Measurements from ENCODE around the gene PTMA. TPM values are rescaled to one million over a fixed set of nuclear protein-coding genes. Genes with fewer than 3 reads are reported as not detected.
"Not testable (repeated sequence)": the region's sequence is repeated elsewhere in the genome, so short reads cannot be mapped to it uniquely, and the experiment has no call there.

Gene PTMA
- total RNA-seq, 1 donor from 2014 or later, result 256 TPM

GRCh38 chr2:231712451-231713021 lies 4.2 kb downstream of the PTMA start:
- intact Hi-C loops (cut with DNase I), result loop anchor here (10.0 kb wide), 1 partner anchor 198 kb away; no protein-coding TSS in a partner anchor
- not testable (repeated sequence) for DNase-seq (ENCODE audit: low spot score)

GRCh38 chr2:231713406-231713729 lies 5.0 kb downstream of the PTMA start:
- DNase-seq (ENCODE audit: low spot score), result not testable (repeated sequence)
- intact Hi-C loops (cut with DNase I), result loop anchor here (10.0 kb wide), 1 partner anchor 199 kb away; no protein-coding TSS in a partner anchor

- intact Hi-C loops (cut with DNase I), result loop anchor here (10.0 kb wide), 1 partner anchor 199 kb away; no protein-coding TSS in a partner anchor
- DNase-seq (ENCODE audit: low spot score), result peak; percentile 92
These were observed 5.7 kb downstream of the PTMA start for GRCh38 chr2:231713730-231714638.

GRCh38 chr2:231714639-231715498 lies 6.5 kb downstream of the PTMA start:
- peak; percentile 81 for DNase-seq (ENCODE audit: low spot score)
- intact Hi-C loops (cut with DNase I), result loop anchor here (1.0 to 10.0 kb wide), 2 partner anchors 36 to 200 kb away; no protein-coding TSS in a partner anchor

- no peak for DNase-seq (ENCODE audit: low spot score)
- intact Hi-C loops (cut with DNase I), result loop anchor here (1.0 to 10.0 kb wide), 2 partner anchors 36 to 201 kb away; no protein-coding TSS in a partner anchor
These were observed 7.1 kb downstream of the PTMA start for GRCh38 chr2:231715499-231715837.

GRCh38 chr2:231715988-231716616 lies 7.8 kb downstream of the PTMA start:
- no peak for DNase-seq (ENCODE audit: low spot score)
- intact Hi-C loops (cut with DNase I), result loop anchor here (1.0 to 10.0 kb wide), 2 partner anchors 37 to 201 kb away; no protein-coding TSS in a partner anchor

GRCh38 chr2:231716666-231717280 lies 8.4 kb downstream of the PTMA start:
- DNase-seq (ENCODE audit: low spot score), result no peak
- intact Hi-C loops (cut with DNase I), result loop anchor here (10.0 kb wide), 1 partner anchor 202 kb away; no protein-coding TSS in a partner anchor

- no peak for DNase-seq (ENCODE audit: low spot score)
These were observed 9.2 kb downstream of the PTMA start for GRCh38 chr2:231717281-231718171.

GRCh38 chr2:231718799-231719198 lies 10.5 kb downstream of the PTMA start:
- no peak for DNase-seq (ENCODE audit: low spot score)
- intact Hi-C loops (cut with DNase I), result loop anchor here (10.0 kb wide), 1 partner anchor 204 kb away; no protein-coding TSS in a partner anchor

More at GRCh38 chr2:231717281-231718171, 9.2 kb downstream of the PTMA start:
- intact Hi-C loops (cut with DNase I), result loop anchor here (10.0 kb wide), 1 partner anchor 203 kb away; no protein-coding TSS in a partner anchor

- intact Hi-C loops (cut with DNase I), result no loop called here
- DNase-seq (ENCODE audit: low spot score), result peak; percentile 58
These were observed 12.1 kb downstream of the PTMA start for GRCh38 chr2:231720292-231720986.

GRCh38 chr2:231720987-231721966 lies 13.0 kb downstream of the PTMA start:
- DNase-seq (ENCODE audit: low spot score), result peak; percentile 57
- intact Hi-C loops (cut with DNase I), result no loop called here

- intact Hi-C loops (cut with DNase I), result no loop called here
- no peak for DNase-seq (ENCODE audit: low spot score)
These were observed 14.5 kb downstream of the PTMA start for GRCh38 chr2:231722721-231723307.

GRCh38 chr2:231725476-231725875 lies 17.2 kb downstream of the PTMA start:
- no peak for DNase-seq (ENCODE audit: low spot score)
- intact Hi-C loops (cut with DNase I), result no loop called here

GRCh38 chr2:231726276-231726675 lies 18.0 kb downstream of the PTMA start:
- DNase-seq (ENCODE audit: low spot score), result no peak
- intact Hi-C loops (cut with DNase I), result no loop called here

- intact Hi-C loops (cut with DNase I), result no loop called here
- no peak for DNase-seq (ENCODE audit: low spot score)
These were observed 19.3 kb downstream of the PTMA start for GRCh38 chr2:231727621-231728020.

- intact Hi-C loops (cut with DNase I), result no loop called here
- no peak for DNase-seq (ENCODE audit: low spot score)
These were observed 24.3 kb downstream of the PTMA start for GRCh38 chr2:231732604-231733003.
